Measurements from ENCODE around the gene SMTNL1.

SMTNL1 gene

DNA sequence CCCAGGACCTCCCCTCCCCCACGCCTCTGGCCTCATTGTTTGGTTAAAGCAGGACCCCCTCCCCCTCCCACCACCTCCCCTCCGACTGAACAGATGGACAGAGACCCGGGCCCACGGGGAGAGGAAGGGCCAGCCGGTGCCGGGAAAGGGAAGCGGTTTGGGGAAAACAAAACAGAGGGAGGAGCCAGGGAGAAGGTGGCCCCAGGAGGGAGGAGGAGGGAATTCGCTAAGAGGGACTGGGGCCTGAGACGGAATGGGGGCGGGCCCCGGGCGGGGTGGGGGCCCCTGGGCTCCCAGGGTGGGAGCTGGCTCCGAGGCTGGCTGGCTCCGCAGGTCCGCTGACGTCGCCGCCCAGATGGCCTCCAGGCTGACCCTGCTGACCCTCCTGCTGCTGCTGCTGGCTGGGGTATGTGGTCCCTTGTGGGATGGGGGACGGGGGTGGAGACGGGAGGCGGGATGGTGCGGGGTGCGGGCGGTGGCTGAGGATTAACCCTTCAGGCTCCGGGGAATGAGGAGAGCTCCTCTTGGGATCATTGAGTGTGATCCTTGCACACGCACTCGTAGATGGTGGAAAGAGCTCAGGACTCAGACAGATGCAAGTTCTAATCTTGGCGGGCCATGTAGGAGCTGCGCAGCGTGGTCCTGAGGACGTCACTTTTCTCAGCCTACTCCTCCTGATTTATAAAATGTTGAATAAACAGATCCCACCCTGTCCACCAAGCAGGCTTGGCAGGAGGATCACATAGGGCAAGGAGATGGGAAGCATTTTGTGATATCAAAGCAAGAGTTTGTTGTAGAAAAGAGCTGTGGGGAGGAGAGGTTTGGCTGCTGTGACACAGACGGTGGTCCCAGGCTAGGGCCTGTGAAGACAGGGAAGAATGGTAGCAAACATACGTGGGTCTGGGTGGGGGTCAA is 60.8 kb downstream of the SMTNL1 start:
- no peak for DNase-seq

DNA sequence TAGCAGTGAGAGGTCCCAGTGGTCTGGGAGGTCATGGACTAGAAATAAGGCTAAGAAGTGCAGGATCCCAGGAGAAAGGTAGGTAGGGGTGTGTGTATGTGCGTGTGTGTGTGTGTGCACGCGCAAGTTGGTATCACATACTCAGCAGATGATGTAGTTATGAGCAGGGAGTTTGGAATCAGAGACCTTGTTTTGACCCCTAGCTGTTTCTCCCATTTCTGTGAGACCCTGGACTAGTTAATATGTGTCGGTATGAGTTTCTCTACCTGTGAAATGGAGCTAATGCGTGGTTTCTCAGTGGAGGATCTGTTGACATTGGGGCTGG is 61.4 kb downstream of the SMTNL1 start:
- no peak for DNase-seq

DNA sequence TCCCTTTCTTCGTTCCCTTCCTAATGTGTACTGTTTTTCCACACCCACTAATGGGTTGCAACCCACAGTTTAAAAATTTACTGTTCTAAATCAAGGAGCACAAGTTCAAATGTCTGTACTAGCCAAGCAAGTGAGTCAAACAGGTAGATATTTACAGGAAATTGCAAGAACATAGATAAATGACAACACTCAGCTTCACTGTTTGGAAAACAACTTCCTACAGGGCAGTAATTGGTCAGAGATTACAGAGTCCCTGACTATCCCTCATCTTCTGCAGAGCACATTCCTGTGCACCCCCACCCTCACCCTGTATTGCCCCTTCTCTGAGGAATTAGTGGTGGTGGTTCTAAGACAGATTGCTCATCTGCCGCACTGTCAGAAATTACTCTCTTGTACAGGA is 62.0 kb downstream of the SMTNL1 start:
- no peak for DNase-seq
